Suppressor macrophage (primary cell): ENCODE measurements around the gene AKT3.
"Not testable (repeated sequence)": the region's sequence is repeated elsewhere in the genome, so short reads cannot be mapped to it uniquely, and the experiment has no call there.

Experiments
- DNase-seq, 4 experiments: peaks; one replicate each; pipeline ENCODE4 v3.0.0-alpha.2; 2020 to 2022
- total RNA-seq, 17 experiments: gene quantifications; one replicate each; lab custom pipeline; 2026; ENCODE audit warnings: mixed read lengths in 6 of 17, inconsistent platforms in 3 of 17; lab: John Stamatoyannopoulos, UW

The AKT3 gene
- total RNA-seq: 15.8 to 48.6 (median 23.7) reads per million in 17 experiments

- peak; percentile 45 to 70 (median 64) for DNase-seq
These were observed at the start of gene AKT3 for GRCh38 chr1:243850202-243850451. Gene AKT3, minus strand, starts transcription at chr1:243850243. Its CDS starts 7,073 bp downstream, at chr1:243843170.

GRCh38 chr1:243898278-243898677 is 48.2 kb upstream of the AKT3 start:
- no peak for DNase-seq

GRCh38 chr1:243896313-243896712 is 46.3 kb upstream of the AKT3 start:
- DNase-seq: no peak

- no peak for DNase-seq
These were observed 42.4 kb upstream of the AKT3 start for GRCh38 chr1:243892456-243892855.

GRCh38 chr1:243890576-243890975 is 40.5 kb upstream of the AKT3 start:
- no peak for DNase-seq

- DNase-seq: no peak
These were observed 35.8 kb upstream of the AKT3 start for GRCh38 chr1:243885806-243886205.

- DNase-seq: no peak
These were observed 34.6 kb upstream of the AKT3 start for GRCh38 chr1:243884603-243885002.

GRCh38 chr1:243883551-243883950 is 33.5 kb upstream of the AKT3 start:
- no peak for DNase-seq

- DNase-seq: no peak
These were observed 32.2 kb upstream of the AKT3 start for GRCh38 chr1:243882276-243882675.

- not testable (repeated sequence) for DNase-seq
These were observed 27.0 kb upstream of the AKT3 start for GRCh38 chr1:243877058-243877457.

- DNase-seq: no peak
These were observed 5.7 kb upstream of the AKT3 start for GRCh38 chr1:243855616-243856318.

GRCh38 chr1:243851765-243852164 is 1.7 kb upstream of the AKT3 start:
- no peak for DNase-seq

GRCh38 chr1:243851257-243851756 is 1.3 kb upstream of the AKT3 start:
- DNase-seq: peak in 1 of 4 experiments; percentile 21

- DNase-seq: peak; percentile 70 to 88 (median 86)
These were observed 611 bp upstream of the AKT3 start for GRCh38 chr1:243850452-243851256.

- peak in 3 of 4 experiments; percentile 15 to 29 (median 24) for DNase-seq
These were observed 432 bp downstream of the AKT3 start for GRCh38 chr1:243849421-243850201.

- DNase-seq: peak; percentile 8 to 57 (median 48)
These were observed 1.1 kb downstream of the AKT3 start for GRCh38 chr1:243848858-243849420.

- no peak for DNase-seq
These were observed 1.7 kb downstream of the AKT3 start for GRCh38 chr1:243848165-243848857.

- no peak for DNase-seq
These were observed 3.3 kb downstream of the AKT3 start for GRCh38 chr1:243846761-243847160.

- DNase-seq: no peak
These were observed 4.2 kb downstream of the AKT3 start for GRCh38 chr1:243845888-243846287.

- no peak for DNase-seq
These were observed 5.9 kb downstream of the AKT3 start for GRCh38 chr1:243844186-243844585.

- peak; percentile 20 to 73 (median 55) for DNase-seq
These were observed 7.0 kb downstream of the AKT3 start for GRCh38 chr1:243842978-243843511.

- DNase-seq: peak in 2 of 4 experiments; percentile 9 to 19
These were observed 7.9 kb downstream of the AKT3 start for GRCh38 chr1:243842161-243842560.
